A172 (cell line): Measurements from ENCODE around the gene DNM3. TPM values are rescaled to one million over a fixed set of nuclear protein-coding genes. Genes with fewer than 3 reads are reported as not detected.
"Not testable (repeated sequence)": the region's sequence is repeated elsewhere in the genome, so short reads cannot be mapped to it uniquely, and the experiment has no call there.

Source experiments
- DNase-seq: peaks from one replicate; pipeline ENCODE4 v3.0.0-alpha.2; 2015; ENCODE audit warnings: low spot score
- total RNA-seq: library from RNA; depleted of rRNA; stranded (reverse); fragments of >200 nt; shearing (Covaris generic); gene quantifications from 2 replicates; pipeline ENCODE4 v1.2.3, GENCODE V29; 2014

DNM3 gene
- total RNA-seq, 1 experiment from 2014 or later, result 0.90 TPM

DNA sequence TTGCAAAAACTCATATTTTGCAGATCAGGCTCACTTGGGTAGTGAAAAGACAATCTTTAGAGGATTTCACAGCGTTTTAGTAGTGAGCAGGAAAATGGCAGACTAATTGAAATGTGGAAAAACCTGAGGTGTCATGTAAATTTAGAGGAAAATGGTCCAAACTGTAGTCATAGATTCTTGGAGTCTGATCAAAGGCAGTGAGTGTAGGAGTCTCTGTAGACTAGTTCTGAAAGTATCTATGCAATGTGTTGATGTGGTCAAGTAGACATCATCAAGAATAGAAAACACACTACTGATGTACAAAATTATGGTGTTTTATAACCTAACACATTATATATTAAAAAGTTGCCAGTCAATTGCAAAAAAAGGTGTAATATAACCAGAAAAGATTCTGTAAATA lies 436.0 kb downstream of the DNM3 start:
- no peak for DNase-seq

DNA sequence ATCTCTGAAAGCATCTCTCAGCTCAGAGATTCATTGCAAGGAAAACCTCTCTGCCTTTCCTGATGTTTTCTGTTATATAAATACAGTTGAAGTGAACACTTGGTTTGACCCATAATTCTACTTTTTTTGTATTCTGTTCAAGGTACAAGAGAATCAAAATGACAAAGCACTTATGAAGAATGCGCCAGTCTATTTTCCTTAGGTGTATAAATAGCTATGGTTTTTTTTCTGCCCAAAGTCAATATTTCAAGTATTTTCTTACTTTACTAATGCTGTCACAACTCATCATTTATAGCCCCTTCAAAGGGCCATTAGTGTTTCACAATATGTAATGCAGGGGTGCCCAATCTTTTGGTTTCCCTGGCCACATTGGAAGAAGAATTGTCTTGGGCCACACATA lies 436.7 kb downstream of the DNM3 start:
- DNase-seq, result no peak

DNA sequence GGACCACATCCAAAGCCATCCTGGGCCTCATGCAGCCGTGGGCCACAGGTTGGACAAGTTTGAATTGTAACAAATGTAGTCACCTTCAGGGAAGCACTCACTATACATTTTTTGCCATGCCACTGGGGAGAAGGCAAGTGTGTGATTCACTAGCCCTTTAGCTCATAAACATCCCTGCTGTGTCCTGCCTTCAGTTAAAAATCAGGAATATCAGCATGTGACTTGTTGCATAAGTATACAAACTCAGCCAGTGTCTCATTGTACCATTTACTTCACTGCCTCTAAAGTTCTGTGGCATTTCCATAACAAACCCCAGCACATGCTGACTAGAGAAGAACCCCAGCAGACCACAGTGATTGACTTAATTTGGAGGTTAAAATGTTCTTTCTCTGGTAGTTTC lies 437.2 kb downstream of the DNM3 start:
- peak; percentile 37 for DNase-seq

DNA sequence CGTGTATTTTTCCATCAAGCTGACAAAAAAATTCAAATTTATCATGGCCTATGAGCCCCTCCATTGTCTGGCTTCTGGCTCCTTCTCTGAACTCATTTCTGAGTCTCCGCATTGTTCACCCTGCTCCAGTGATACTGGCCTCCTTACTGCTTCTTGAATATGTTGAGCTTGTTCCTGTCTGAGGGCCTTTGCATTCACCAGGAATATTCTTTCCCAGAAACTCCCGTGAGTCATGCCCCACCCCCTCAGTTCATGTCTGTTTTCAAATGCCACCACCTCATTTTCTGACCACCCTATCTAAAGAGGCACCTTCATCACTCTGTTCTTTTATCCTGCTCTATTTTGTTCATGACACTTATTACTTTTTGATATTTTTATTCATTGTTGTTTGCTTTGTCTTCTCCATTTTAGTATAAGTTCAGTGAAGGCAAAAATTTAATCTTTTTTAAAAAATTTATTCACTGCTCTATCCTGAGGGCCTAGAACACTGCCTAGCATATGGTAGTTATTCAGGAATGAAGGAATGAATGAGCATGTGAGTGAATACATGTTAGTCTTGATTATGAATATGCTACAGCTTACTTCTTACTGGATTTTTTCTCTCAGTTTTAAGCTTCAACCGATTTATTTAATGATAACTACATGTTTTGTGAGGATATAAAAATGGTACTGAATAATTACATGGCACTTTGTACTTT lies 438.8 kb downstream of the DNM3 start:
- no peak for DNase-seq

DNA sequence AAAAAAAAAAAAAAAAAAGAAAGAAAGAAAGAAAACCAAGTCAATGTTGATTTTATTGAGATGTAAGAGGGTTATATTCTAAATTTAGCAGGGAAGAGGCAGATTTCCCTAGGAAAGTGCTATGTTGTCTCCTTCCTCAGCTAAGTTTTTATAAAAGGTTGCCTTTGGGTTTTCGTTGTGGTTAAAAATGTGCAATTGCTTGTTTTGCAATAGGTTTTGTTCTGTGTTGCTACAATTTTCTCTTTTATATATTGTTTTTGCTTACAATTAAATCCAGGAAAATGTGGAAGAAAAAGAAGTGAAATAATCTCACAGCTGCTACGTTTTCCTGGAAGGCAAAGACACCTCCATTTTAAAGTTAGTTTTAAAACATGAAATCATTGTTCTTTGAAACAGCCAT lies 442.5 kb downstream of the DNM3 start:
- no peak for DNase-seq

DNA sequence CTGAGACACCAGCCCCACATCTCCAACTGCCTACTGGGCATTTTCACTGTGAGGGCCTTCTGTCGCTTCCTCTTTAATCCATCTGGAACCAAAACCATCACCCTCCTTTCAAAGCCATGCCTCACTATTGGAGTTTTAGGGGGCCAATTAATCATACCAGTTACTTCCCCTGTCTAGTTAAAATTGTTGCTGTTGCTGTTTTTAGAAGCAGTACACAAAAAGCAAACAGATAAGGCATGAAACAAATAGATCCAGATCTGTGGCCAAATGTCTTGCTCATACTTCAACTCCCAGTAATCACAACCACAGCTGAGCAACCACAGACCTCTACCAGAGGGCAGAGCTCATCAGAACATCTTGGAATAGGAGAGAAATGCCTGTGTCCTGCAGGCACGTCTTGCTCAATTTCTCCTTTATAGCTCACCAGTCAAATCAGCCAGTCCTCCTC lies 445.4 kb downstream of the DNM3 start:
- DNase-seq, result peak; percentile 97

DNA sequence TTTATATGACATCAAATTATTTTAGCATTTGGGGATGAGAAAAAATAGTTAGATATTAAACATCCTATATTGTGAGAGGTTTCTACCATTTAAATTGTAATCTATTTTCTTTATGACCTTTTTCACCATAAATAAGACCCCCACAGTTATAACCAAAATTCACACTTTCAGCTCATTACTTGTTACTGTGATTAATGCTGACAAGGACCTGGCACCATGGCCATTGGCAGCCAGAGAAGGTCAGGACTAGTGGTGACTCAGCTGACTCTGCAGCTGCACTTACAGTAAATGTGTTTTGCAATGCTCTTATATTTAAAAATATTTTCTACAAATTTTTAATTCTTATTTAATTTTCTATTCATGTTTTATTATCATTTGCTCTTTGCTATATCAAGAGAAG lies 445.9 kb downstream of the DNM3 start:
- DNase-seq, result peak; percentile 86

DNA sequence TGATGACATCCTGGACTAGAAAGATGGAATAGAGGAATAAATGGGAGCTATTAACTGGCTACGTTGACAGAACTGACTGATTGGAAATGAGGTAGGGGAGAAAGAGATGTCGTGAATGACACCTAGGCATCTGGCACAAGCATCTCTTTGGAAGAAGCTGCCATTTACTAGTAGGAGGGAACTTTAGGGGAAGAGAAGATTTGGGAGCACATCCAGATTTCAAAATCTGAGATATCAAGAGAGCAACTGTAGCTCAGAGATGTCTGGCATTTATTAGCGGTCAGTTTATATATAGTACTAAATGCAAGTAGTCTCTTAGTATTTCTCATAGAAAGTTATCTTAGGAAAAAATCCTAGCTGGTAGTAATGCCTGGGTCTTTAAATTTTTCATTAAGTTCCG lies 447.3 kb downstream of the DNM3 start:
- no peak for DNase-seq

DNA sequence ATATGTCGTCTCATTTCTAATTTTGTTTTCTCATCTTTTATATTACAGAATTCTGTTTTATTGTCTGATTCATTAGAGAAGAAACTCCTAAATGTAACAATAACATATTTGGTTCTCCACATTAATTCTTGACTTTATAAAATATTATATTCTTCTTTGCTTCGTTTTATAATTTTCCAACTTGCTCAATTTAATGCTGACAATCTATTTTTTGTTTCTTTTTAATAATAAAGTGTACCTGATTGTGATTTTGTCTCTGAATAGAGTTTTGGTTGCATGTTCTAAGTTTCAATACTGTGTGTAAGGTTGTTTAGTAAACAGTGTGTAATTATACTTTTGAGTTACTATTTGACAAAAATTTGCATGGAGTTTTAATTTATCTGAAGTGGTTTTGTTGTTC lies 448.1 kb downstream of the DNM3 start:
- no peak for DNase-seq

DNA sequence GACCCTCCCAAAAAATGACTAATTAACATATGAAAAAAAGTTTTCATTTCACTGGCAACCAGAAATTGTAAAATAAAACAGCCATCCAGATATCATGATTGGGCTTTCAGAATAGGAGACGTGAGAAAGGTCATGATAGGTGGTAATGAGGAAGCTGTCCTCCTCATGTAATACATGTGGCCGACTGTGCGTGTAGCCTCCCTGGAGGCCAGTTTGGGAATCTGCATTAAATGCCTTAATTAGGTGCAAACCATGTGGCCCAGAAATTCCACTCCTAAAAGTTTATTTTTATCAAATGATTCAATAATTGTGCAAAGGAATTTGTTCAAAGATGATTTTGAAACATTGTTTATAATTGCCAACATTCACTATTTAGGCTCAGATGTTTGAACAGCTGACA lies 451.5 kb downstream of the DNM3 start:
- no peak for DNase-seq

DNA sequence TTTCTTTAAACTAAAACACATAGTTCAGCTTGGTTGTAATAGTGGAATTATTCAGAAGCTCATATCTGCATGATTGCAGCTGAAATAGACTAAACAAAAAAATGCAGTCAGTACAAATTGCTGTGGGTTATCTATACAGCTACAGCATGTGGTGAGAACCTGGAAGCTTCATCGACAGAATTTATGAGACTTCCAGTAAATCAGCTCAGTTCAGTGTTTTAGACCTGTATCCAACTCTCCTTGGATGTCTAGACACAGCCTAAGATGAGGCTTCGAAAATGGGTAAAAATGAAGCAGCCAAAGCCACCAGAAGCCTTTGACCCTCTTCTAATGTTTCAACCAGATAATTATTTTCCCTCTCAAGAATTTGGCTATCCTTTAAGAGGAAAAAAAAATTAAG lies 452.1 kb downstream of the DNM3 start:
- no peak for DNase-seq

DNA sequence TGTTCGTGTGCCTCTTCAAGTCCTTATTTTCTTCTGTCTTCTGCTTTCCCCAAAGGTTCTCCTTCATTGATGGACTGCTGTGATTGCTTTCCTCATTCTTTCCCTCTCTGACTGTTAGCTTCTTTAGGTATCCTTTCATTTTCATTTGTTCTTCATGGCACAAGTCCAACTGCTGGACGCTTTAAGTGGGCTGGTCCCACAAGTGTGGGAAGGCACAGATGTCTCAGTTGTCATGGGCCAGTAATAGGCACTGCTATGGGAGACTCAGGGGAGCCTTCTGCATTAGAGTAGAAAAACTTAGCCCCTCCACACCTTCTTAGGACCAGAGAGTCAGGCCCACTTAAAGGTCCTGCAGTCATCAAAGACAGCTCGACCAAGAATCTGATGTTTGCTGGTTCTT lies 456.8 kb downstream of the DNM3 start:
- DNase-seq, result no peak

DNA sequence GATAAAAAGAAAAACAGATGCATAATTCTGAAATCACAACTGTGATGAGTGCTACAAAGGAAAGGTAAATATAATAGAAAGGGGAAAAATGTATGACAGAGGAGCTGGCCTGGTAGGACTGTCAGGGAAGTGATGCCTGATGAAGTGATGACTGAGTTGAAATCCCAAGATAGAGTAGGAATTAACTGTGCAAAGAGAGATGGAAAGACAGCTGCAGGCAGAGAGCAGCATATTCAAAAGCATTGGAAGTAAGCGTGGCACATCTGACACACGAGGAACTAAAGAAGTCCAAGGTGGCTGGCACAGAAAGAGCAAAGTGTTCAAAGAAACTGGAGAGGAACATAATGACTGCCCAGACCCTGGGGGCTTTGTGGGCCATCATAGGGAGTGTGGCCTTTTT lies 457.6 kb downstream of the DNM3 start:
- no peak for DNase-seq

DNA sequence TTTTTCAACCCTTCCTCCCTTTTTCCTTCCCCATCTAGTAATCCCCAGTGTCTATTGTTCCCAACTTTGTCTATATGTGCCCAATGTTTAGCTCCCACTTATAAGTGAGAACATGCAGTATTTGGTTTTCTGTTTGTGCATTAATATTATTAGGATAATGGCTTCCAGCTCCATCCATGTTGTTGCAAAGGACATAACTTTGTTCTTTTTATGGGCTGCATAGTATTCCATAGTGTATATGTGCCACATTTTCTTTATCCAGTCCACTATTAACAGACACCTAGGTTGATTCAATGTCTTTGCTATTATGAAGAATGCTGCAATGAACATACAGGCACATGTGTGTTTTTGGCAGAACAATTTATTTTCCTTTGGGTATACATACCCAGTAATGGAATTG lies 458.2 kb downstream of the DNM3 start:
- DNase-seq, result no peak

DNA sequence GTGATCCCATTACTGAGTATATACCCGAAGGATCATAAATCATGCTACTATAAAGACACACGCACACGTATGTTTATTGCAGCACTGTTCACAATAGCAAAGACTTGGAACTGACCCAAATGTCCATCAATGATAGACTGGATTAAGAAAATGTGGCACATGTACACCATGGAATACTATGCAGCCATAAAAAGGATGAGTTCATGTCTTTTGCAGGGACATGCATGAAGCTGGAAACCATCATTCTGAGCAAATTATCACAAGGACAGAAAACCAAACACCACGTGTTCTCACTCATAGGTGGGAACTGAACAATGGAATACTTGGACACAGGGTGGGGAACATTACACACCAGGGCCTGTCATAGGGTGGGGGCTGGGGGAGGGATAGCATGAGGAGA lies 466.2 kb downstream of the DNM3 start:
- not testable (repeated sequence) for DNase-seq

DNA sequence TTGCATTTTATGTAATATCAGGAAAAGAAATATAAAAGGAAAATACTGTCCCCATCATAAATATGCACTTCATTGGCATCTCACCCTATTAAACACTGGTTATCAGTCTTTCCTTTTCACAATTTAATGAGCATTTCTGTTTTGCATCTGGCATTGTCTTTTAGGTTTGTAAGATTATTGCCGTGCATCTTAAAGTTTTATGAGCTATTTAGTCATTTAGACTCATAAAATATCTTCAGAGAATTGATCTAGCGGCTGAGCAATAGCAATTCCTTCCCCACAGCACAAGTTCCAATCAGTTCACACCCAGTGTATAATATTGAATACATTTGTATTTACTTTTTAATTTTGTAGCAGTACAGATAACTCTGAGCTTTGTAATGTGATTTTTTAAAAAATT lies 466.8 kb downstream of the DNM3 start:
- no peak for DNase-seq

DNA sequence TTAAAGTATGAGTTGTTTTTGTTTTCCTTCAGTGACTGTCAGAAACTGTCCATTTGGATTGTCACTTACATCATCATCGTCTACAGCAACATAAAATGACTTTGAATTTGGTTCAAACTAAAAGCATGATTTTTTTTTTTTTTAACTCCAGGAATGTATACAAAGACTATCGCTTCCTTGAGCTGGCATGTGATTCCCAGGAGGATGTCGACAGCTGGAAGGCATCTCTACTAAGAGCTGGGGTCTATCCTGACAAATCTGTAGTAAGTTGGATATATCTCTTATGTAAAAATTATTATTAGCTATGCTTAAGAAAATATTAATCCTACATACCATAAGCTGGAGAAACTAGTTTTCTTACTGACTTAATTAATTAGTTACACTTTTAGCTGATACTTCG lies 467.3 kb downstream of the DNM3 start:
- DNase-seq, result no peak

DNA sequence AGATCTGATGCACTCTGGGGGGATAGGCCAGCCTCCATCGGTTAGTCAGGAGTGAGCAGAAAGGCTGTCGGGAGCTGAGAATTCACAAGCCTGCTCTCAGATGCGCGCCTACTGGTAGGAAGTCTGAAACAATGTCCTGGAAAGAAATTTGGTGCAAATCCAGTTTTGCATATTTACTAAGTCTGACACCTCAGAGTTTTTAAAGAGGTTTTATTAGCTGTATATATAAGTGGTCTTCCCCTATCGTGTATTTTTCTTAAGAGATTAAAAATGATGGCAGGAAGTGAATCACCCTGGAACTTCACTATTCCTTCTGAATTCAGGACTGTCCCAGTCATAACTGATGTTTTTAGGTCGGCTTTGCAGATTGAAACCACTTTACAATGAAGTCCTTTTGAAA lies 479.4 kb downstream of the DNM3 start:
- peak; percentile 87 for DNase-seq

DNA sequence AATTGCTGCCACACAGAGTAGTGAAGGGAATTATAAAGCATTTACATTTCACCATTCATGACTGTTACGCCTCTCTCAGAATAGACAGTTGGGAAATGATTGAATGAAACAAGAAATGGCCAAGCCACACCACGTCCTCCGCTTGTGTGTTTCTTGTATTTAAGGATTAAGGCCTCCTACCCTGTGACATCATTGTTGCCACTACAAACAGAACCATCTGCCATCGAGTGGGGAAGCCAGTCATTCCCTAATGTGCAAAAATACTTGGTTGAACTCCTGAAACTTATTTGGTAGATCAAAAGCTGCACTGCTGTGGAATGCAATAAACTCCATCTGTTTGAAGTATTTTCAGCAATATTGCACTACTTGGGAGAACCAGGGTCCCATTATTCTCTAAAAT lies 480.2 kb downstream of the DNM3 start:
- peak; percentile 50 for DNase-seq

DNA sequence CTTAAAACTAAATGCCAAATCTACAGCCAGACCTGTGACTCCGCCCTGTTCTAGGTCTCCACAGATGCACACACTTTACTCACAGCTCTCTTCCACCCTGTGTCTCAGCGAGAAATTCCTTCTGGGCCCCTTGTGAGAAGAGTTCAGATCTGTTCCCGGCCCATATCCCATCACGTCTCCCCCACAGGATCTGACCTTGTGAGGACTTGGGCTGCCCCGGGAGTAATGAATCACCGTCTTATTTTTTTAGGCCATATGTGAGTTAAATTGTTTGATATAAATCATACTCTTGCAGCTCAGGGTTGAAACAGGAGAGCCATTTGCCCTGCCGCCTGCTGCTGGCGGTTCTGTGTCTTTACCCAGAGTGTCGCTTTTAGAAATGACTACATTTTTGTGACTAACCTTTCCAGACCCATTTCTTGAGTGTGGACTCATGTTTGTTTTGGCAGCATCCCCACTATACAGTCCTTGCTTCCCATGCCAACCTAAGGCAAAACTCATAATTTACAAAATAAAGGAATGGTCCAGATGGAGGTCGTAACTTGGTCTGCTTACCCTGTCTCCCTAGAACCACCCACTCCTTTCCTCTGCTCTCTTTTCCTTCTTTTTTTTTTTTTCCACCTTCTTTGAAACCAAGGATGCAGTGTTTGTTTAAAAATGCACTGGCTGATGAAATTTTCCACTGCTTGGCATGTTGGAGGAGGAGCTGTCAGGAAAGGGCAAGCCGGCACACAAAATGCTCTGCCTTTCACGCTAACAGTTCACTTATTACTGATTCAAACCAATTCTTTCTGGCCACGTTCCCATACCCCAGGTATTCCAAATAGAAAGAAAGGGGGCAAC lies 481.1 kb downstream of the DNM3 start:
- peak; percentile 91 for DNase-seq

DNA sequence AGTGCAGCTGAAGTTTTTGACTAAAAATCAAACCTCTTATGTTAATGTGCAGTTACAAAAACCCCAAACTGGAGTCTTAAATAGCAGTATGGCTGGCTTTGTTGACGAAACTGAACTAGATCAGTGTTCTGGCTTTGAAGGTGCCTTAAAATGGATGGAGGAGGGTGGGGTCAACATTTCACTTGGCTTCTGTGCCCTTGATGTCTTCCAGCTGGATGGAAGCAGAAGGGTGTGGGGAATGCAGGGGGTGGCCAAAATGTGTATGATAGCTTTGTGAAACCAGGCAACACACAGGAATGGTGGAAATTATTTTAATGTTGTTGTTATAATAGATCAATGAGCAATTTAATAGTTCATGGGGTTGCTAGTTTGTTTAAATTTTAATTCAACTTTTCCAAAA lies 482.4 kb downstream of the DNM3 start:
- DNase-seq, result no peak

DNA sequence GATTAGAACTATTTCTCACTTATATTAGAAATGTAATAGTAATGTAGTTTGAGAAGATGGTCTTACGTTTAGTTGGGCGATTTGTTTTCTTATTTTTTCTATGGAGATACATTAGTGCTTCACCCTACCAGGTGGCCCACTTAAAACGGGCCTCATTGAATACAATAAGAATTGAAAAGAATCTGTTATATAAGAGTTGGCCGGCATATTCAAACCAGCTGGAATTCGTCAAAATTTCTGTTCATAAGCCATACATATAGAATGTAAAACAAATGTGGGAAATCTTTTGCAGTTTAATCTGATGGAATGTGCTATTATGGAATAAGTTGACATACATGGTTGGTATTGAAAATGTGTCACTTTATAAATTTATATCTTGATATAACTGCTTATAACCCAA lies 482.8 kb downstream of the DNM3 start:
- DNase-seq, result no peak

DNA sequence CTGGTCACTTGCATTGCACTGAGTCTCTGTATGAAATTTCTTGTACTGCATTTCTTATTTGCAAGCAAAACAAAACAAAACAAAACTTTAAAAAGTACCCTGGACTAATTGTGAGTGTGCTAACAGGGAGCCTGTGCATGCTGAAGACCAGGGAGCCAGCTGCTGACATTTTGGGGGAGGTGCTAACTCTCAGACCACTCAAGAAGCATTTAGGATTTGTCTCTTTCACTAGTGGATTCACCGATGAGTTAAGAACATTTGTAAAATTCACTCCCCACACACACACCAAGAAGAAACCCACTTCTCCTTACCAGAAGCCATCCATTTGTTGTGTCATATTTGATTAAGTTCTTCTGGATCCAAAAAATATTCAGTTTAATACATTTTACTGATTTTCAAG lies 483.5 kb downstream of the DNM3 start:
- no peak for DNase-seq
